GM12878 (cell line): ENCODE data around the gene PRKCE. TPM values are rescaled to one million over a fixed set of nuclear protein-coding genes. Genes with fewer than 3 reads are reported as not detected.

Source experiments
- HDAC6 ChIP-seq: fragments of 200-600 bp; sonication (generic); IDR thresholded peaks from one replicate; pipeline ENCODE4 v1.8.0; 2017; ENCODE audit warnings: antibody characterized with exemption; ENCODE audit not compliant: unreplicated experiment
- KDM1A ChIP-seq: fragments of 200-600 bp; sonication (generic); IDR thresholded peaks from 2 replicates; pipeline ENCODE4 v1.6.1; 2016; ENCODE audit warnings: borderline replicate concordance
- MTA2 ChIP-seq: fragments of 450-650 bp; IDR thresholded peaks from 2 replicates; pipeline ENCODE4 v1.6.1; 2016; ENCODE audit warnings: low read depth, mild to moderate bottlenecking, moderate library complexity
- MXI1 ChIP-seq: fragments of 150-350 bp; IDR thresholded peaks from 2 replicates; pipeline ENCODE4 v1.6.1; 2011; ENCODE audit warnings: low read depth, mild to moderate bottlenecking, inconsistent platforms, low read length, improper control_type of control experiment
- MYB ChIP-seq: fragments of 150-350 bp; IDR thresholded peaks from 2 replicates; pipeline ENCODE4 v1.6.1; 2014; ENCODE audit warnings: mild to moderate bottlenecking, low read depth, low read length, borderline replicate concordance
- NFYB ChIP-seq: IDR thresholded peaks from 2 replicates; pipeline ENCODE4 v1.6.1; 2011; ENCODE audit warnings: low read depth, mild to moderate bottlenecking, low read length, improper control_type of control experiment, moderate library complexity; ENCODE audit not compliant: insufficient read depth
- NR2C2 ChIP-seq: IDR thresholded peaks from 2 replicates; pipeline ENCODE4 v1.6.1; 2011; ENCODE audit warnings: borderline replicate concordance, low read depth; ENCODE audit not compliant: control insufficient read depth, insufficient read length
- NR2F1 ChIP-seq: fragments of 450-650 bp; conservative IDR thresholded peaks from 2 replicates; pipeline ENCODE4 v1.6.1; 2017; ENCODE audit warnings: mild to moderate bottlenecking
- NRF1 ChIP-seq: conservative IDR thresholded peaks from 2 replicates; pipeline ENCODE4 v1.6.1; 2011; ENCODE audit warnings: mild to moderate bottlenecking, low read depth, low read length, improper control_type of control experiment
- PML ChIP-seq: IDR thresholded peaks from 2 replicates; pipeline ENCODE4 v1.6.1; 2012; ENCODE audit warnings: low read length, inconsistent platforms
- RAD21 ChIP-seq: IDR thresholded peaks from 2 replicates; pipeline ENCODE4 v1.6.1; 2011; ENCODE audit warnings: mild to moderate bottlenecking, low read depth, low read length, moderate library complexity; ENCODE audit not compliant: insufficient read depth
- polyA plus RNA-seq, 11 experiments: library from polyadenylated mRNA; depleted of rRNA in 4 of 11; unstranded in 6 of 11; stranded (reverse) in 5 of 11; fragments of >200 nt; fragmentation: Nextera tagmentation in 4 of 11; fragmentation: Illumina TruSeq in 1 of 11; extraction: Ambion mirVana in 4 of 11; extraction: Trizol in 1 of 11; gene quantifications; 1 replicate in 1 of 11; 2 replicates in 10 of 11; pipeline versions ENCODE4 v1.2.1 to v1.2.3, GENCODE V29; 2011 to 2016; ENCODE audit warnings: inconsistent platforms in 2 of 11, missing spikeins in 2 of 11, low read depth in 1 of 11
- total RNA-seq, 4 experiments: library from RNA; depleted of rRNA in 3 of 4; stranded (reverse); fragments of >200 nt in 3 of 4; fragmentation: Illumina TruSeq in 1 of 4; extraction: Trizol in 1 of 4; gene quantifications; 2 replicates each; pipeline versions ENCODE4 v1.2.1 to v1.2.3, GENCODE V29; 2013 to 2021
- TF ChIP-seq, protein P1 (sequence below): fragments of 450-650 bp; IDR thresholded peaks from 2 replicates; pipeline ENCODE4 v1.6.1; 2017; ENCODE audit warnings: mild to moderate bottlenecking, moderate library complexity
- TF ChIP-seq, protein P2 (sequence below): IDR thresholded peaks from 2 replicates; pipeline ENCODE4 v1.6.1; 2011; ENCODE audit warnings: borderline replicate concordance, low read depth, mild to moderate bottlenecking, moderate library complexity, mixed read lengths, low read length; ENCODE audit not compliant: insufficient read depth; ENCODE audit errors: extremely low read length
- TF ChIP-seq, protein P3 (sequence below), 3 experiments: IDR thresholded peaks in 2 of 3; conservative IDR thresholded peaks in 1 of 3; 2 replicates each; pipeline ENCODE4 v1.5.1; 2011; ENCODE audit warnings: low read depth in 3 of 3, low read length in 3 of 3, mild to moderate bottlenecking in 3 of 3, control low read depth in 2 of 3, moderate library complexity in 2 of 3, inconsistent platforms in 1 of 3, mixed read lengths in 1 of 3; ENCODE audit not compliant: control insufficient read depth in 2 of 3, insufficient read depth in 1 of 3; ENCODE audit errors: extremely low read depth in 1 of 3

PRKCE gene
- total and polyA plus RNA-seq, 10 of the 15 experiments (the other 5 are each of a cell fraction or from before 2014, with no cell fraction given) = 2.6 to 28.2 (median 11.3) TPM

DNA sequence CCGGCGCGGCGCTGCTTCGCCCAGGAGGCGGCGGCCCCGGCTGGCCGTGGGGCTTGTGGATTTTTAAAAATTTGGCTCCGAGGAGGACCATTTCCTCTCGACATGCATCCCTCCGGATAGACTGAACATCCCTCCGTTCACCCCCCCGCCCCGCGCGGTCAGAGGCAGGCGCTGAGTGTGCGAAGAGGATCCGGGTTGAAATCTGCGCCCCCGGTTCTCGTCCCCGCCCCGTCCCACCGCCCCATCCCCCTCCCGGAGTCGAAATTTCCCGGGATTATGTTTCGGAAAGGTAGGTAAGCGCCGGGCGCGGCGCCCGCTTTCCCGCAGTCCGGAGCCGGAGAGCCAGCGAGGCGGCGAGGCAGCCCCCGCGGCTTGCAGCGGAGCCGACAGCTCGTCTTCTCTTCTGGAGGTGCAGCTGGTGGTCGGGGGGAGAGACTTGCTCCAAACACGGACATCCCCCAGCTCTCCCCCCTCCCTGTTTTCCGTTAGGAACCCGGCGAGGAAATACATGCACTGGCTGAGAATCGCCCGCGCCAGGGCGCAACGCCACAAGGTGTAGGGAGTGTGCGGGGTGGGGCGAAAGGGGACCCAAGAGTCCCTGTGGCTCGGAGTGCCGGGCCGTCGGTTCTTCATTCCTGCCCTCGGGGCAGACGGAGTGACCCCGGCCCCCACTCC, at the start of gene PRKCE (continued):
- TF ChIP-seq NR2C2 (no peak), MXI1 (peak; percentile 46; the same call in 1 of the 2 replicates), PML (no peak), KDM1A (no peak), MTA2 (no peak), NFYB (no peak), RAD21 (0 out of 2 replicates have a peak, but pooled peaks have one; percentile 12), HDAC6 (peak; percentile 74), NR2F1 (no peak), NRF1 (no peak), MYB (no peak)
- TF ChIP-seq, protein P1, sequence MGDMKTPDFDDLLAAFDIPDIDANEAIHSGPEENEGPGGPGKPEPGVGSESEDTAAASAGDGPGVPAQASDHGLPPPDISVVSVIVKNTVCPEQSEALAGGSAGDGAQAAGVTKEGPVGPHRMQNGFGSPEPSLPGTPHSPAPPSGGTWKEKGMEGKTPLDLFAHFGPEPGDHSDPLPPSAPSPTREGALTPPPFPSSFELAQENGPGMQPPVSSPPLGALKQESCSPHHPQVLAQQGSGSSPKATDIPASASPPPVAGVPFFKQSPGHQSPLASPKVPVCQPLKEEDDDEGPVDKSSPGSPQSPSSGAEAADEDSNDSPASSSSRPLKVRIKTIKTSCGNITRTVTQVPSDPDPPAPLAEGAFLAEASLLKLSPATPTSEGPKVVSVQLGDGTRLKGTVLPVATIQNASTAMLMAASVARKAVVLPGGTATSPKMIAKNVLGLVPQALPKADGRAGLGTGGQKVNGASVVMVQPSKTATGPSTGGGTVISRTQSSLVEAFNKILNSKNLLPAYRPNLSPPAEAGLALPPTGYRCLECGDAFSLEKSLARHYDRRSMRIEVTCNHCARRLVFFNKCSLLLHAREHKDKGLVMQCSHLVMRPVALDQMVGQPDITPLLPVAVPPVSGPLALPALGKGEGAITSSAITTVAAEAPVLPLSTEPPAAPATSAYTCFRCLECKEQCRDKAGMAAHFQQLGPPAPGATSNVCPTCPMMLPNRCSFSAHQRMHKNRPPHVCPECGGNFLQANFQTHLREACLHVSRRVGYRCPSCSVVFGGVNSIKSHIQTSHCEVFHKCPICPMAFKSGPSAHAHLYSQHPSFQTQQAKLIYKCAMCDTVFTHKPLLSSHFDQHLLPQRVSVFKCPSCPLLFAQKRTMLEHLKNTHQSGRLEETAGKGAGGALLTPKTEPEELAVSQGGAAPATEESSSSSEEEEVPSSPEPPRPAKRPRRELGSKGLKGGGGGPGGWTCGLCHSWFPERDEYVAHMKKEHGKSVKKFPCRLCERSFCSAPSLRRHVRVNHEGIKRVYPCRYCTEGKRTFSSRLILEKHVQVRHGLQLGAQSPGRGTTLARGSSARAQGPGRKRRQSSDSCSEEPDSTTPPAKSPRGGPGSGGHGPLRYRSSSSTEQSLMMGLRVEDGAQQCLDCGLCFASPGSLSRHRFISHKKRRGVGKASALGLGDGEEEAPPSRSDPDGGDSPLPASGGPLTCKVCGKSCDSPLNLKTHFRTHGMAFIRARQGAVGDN = no peak
- TF ChIP-seq, protein P2, sequence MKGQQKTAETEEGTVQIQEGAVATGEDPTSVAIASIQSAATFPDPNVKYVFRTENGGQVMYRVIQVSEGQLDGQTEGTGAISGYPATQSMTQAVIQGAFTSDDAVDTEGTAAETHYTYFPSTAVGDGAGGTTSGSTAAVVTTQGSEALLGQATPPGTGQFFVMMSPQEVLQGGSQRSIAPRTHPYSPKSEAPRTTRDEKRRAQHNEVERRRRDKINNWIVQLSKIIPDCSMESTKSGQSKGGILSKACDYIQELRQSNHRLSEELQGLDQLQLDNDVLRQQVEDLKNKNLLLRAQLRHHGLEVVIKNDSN = no peak
- TF ChIP-seq, protein P3, sequence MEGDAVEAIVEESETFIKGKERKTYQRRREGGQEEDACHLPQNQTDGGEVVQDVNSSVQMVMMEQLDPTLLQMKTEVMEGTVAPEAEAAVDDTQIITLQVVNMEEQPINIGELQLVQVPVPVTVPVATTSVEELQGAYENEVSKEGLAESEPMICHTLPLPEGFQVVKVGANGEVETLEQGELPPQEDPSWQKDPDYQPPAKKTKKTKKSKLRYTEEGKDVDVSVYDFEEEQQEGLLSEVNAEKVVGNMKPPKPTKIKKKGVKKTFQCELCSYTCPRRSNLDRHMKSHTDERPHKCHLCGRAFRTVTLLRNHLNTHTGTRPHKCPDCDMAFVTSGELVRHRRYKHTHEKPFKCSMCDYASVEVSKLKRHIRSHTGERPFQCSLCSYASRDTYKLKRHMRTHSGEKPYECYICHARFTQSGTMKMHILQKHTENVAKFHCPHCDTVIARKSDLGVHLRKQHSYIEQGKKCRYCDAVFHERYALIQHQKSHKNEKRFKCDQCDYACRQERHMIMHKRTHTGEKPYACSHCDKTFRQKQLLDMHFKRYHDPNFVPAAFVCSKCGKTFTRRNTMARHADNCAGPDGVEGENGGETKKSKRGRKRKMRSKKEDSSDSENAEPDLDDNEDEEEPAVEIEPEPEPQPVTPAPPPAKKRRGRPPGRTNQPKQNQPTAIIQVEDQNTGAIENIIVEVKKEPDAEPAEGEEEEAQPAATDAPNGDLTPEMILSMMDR (IDR thresholded peaks at IDR 0.05 in 2 of 3, conservative IDR thresholded peaks at IDR 0.05 in 1 of 3; ENCODE audit: control insufficient read depth in 2 of 3, extremely low read depth in 1 of 3, insufficient read depth in 1 of 3, low read depth in 3 of 3, low read length in 3 of 3) = no peak; a peak in 1 of 6 replicates
